Colonic mucosa (tissue), 4 donors: ENCODE data around the gene AFF3. TPM values are rescaled to one million over a fixed set of nuclear protein-coding genes. Genes with fewer than 3 reads are reported as not detected.

Experiments used
- DNase-seq: peaks from one replicate; pipeline ENCODE4 v3.0.0-alpha.2; 2020
- H3K27ac ChIP-seq: fragments of 200-600 bp; one replicate; pipeline ENCODE4 v1.8.0; 2021
- H3K27me3 ChIP-seq: fragments of 200-600 bp; one replicate; pipeline ENCODE4 v1.8.0; 2021
- H3K36me3 ChIP-seq: fragments of 200-600 bp; one replicate; pipeline ENCODE4 v1.8.0; 2021
- H3K4me1 ChIP-seq: fragments of 200-600 bp; one replicate; pipeline ENCODE4 v1.8.0; 2021; ENCODE audit warnings: mild to moderate bottlenecking
- H3K4me3 ChIP-seq: fragments of 200-600 bp; one replicate; pipeline ENCODE4 v1.8.0; 2021
- H3K9ac ChIP-seq, 2 donors: one replicate each; pipeline ENCODE4 v1.7.0; 2013; ENCODE audit warnings: control low read depth in 2 of 2, low read depth in 2 of 2, low read length in 2 of 2
- H3K9me3 ChIP-seq: fragments of 200-600 bp; one replicate; pipeline ENCODE4 v1.8.0; 2021
- intact Hi-C: fragments of 100-400 bp; cut with DNase I; formaldehyde crosslinking; loops from one replicate; pipeline ENCODE4 v1.14.1; 2022
- total RNA-seq, 2 donors: library from RNA; stranded (reverse); fragmentation: NEBNext Ultra II Directional in 1 of 2; extraction: Animal tissue kit (Norgen Biotek cat#: 25700) in 1 of 2; gene quantifications; one replicate each; pipeline ENCODE4 v1.2.1, GENCODE V29; 2021
- TF ChIP-seq, protein P1 (sequence below): fragments of 200-600 bp; IDR thresholded peaks from one replicate; pipeline ENCODE4 v1.8.0; 2022; ENCODE audit warnings: antibody characterized with exemption, mild to moderate bottlenecking
- donor health status: healthy.
- donor health status: DM: no; HTN: no; CAD: no.
- donor health status: DM: no; HTN: no; CAD: no.

AFF3 gene
- total RNA-seq, 2 donors from 2014 or later, result 0.86 to 2.6 TPM

DNA sequence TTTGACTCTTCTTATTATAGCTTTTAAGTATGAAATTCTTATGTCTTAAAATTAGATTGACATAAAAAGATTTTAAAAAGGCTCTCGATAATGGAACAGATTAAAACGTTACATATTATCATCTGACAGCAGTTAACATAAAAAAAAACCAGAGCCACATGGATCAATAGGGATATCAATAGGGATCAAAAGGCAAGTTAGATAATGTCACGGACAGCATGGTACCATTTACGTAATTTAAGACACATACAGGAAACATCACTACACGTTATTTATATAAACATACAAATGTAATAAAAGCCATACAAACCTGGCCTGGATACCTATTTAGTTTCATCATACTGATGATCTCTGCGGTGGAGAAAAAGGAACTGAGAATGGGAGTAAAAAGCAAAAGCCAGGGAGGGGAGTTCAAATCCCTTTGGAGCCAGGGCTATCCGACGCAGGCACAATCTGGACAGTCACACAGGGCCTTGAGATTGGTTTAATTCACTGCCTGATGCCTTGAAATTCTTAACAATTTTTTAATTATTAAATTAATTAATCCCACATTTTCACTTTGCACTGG is 227.2 kb downstream of the AFF3 start:
- no peaks in the 10 kb centered on the region for H3K9me3 ChIP-seq
- H3K4me3 ChIP-seq, result no peak overlapping the region
- no peak for DNase-seq
- H3K27ac ChIP-seq, result no peak overlapping the region
- TF ChIP-seq, protein P1, sequence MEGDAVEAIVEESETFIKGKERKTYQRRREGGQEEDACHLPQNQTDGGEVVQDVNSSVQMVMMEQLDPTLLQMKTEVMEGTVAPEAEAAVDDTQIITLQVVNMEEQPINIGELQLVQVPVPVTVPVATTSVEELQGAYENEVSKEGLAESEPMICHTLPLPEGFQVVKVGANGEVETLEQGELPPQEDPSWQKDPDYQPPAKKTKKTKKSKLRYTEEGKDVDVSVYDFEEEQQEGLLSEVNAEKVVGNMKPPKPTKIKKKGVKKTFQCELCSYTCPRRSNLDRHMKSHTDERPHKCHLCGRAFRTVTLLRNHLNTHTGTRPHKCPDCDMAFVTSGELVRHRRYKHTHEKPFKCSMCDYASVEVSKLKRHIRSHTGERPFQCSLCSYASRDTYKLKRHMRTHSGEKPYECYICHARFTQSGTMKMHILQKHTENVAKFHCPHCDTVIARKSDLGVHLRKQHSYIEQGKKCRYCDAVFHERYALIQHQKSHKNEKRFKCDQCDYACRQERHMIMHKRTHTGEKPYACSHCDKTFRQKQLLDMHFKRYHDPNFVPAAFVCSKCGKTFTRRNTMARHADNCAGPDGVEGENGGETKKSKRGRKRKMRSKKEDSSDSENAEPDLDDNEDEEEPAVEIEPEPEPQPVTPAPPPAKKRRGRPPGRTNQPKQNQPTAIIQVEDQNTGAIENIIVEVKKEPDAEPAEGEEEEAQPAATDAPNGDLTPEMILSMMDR, result no peak
- H3K9ac ChIP-seq, result no peak overlapping the region
- no peaks in the 10 kb centered on the region for H3K27me3 ChIP-seq
- no peaks in the 10 kb centered on the region for H3K36me3 ChIP-seq
- H3K4me1 ChIP-seq, result no peaks in the 10 kb centered on the region
- intact Hi-C loops, result no loop called here

DNA sequence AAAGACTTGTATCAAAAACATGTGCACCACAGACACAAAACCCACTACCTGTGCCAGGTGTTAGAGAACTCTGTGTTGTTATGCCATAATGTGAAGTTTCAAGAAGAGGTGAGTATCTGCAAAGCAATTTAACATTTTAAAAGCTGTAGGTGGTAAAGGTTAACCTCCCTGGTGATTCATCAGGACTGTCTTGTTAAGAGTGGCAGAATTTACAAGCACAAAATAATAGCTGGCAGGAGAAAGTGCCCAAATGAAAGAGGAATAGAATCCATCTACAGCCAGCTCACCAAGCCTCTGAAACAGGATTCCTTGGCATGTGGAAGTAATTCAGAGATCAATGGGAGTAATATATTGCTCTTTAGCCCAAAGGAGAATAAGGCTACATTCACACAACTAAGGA is 230.7 kb downstream of the AFF3 start:
- TF ChIP-seq, protein P1, result no peak
- intact Hi-C loops, result no loop called here
- H3K27ac ChIP-seq, result no peak overlapping the region
- H3K9ac ChIP-seq, result no peak overlapping the region
- no peaks in the 10 kb centered on the region for H3K9me3 ChIP-seq
- no peaks in the 10 kb centered on the region for H3K4me1 ChIP-seq
- H3K36me3 ChIP-seq, result no peaks in the 10 kb centered on the region
- no peak for DNase-seq
- no peaks in the 10 kb centered on the region for H3K27me3 ChIP-seq
- no peak overlapping the region for H3K4me3 ChIP-seq

DNA sequence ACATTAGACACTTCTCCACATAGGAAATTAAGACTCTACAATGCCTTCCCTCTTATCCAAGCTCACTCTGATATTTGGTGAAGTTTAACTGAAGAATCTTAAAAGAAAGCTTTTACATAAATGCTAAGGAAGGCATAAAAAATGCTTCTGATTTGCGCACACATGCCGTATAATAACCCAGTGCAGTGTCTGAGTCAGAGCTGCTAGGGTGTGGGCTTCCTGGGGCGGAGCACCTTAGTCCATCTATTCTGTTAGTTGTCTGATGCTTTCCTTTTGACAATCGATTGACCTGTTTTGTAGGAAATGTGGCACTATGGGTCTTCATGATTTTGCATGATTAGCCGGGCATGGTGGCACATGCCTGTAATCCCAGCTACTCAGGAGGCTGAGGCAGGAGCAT is 231.5 kb downstream of the AFF3 start:
- H3K36me3 ChIP-seq, result no peaks in the 10 kb centered on the region
- intact Hi-C loops, result no loop called here
- H3K4me1 ChIP-seq, result no peaks in the 10 kb centered on the region
- TF ChIP-seq, protein P1, result no peak
- no peak overlapping the region for H3K4me3 ChIP-seq
- DNase-seq, result no peak
- no peaks in the 10 kb centered on the region for H3K27me3 ChIP-seq
- H3K9me3 ChIP-seq, result no peaks in the 10 kb centered on the region
- no peak overlapping the region for H3K27ac ChIP-seq
- no peak overlapping the region for H3K9ac ChIP-seq

- H3K27ac ChIP-seq, result no peak overlapping the region
These were observed 236.8 kb downstream of the AFF3 start for GRCh38 chr2:99905636-99906035.

DNA sequence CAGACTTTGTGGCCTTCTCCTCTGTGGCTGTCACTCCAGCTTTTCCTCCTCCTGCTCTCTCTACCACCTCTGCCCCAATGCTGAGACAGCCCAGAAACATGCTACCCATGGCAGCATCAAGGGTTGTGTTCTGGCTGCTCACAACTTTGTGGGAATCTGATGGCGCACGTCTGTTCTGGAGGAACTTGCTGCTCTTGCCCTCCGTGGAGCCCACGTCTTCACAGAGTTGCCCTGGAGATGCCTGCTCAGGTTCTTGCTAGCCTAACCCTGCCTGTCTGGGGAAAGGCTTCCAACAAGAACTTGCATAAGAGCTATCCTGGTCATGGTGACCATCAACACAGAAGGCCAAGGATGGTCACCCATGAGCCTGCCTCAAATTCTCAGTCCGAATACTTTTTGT is 237.4 kb downstream of the AFF3 start:
- H3K9ac ChIP-seq, result no peak overlapping the region
- no peaks in the 10 kb centered on the region for H3K27me3 ChIP-seq
- intact Hi-C loops, result no loop called here
- TF ChIP-seq, protein P1, result no peak
- H3K4me1 ChIP-seq, result no peaks in the 10 kb centered on the region
- no peaks in the 10 kb centered on the region for H3K36me3 ChIP-seq
- no peak overlapping the region for H3K27ac ChIP-seq
- no peak for DNase-seq
- H3K4me3 ChIP-seq, result no peak overlapping the region
- H3K9me3 ChIP-seq, result no peaks in the 10 kb centered on the region

More at GRCh38 chr2:99905636-99906035, 236.8 kb downstream of the AFF3 start:
- intact Hi-C loops, result no loop called here
- DNase-seq, result no peak
- TF ChIP-seq, protein P1, result no peak
- Histone ChIP-seq H3K4me1 (no peaks in the 10 kb centered on the region), H3K27me3 (no peaks in the 10 kb centered on the region), H3K4me3 (no peak overlapping the region), H3K9me3 (no peaks in the 10 kb centered on the region), H3K36me3 (no peaks in the 10 kb centered on the region), H3K9ac (no peak overlapping the region)
